Measurements from ENCODE around the gene THRAP3.

THRAP3 gene

GRCh38 chr1:36351227-36351977 lies 127.2 kb downstream of the THRAP3 start:
- DNase-seq (ENCODE audit: low read depth, low spot score) = no peak

- DNase-seq (ENCODE audit: low read depth, low spot score) = no peak
Observed at GRCh38 chr1:36352125-36352909, 128.1 kb downstream of the THRAP3 start.

- no peak for DNase-seq (ENCODE audit: low read depth, low spot score)
Observed at GRCh38 chr1:36352910-36353878, 129.0 kb downstream of the THRAP3 start.

- DNase-seq (ENCODE audit: low read depth, low spot score) = no peak
Observed at GRCh38 chr1:36354486-36354885, 130.2 kb downstream of the THRAP3 start.
